Activated CD4-positive, CD25-positive, alpha-beta regulatory T cell treated with anti-CD3 and anti-CD28 coated beads, Interleukin-2, amount 50 U/mL, for 24 hours (primary cell): ENCODE results near the gene TAX1BP3.
A peak's percentile ranks its signal among the peaks of the same experiment; 100 is the strongest.

Experiments
- ATAC-seq, 2 donors: fragments of 150-1000 bp; cut with Tn5 transposase; one replicate each; pipeline ENCODE4 v1.10.0; 2021; ENCODE audit warnings: mild to moderate bottlenecking in 1 of 2, moderate library complexity in 1 of 2

The TAX1BP3 gene

DNA sequence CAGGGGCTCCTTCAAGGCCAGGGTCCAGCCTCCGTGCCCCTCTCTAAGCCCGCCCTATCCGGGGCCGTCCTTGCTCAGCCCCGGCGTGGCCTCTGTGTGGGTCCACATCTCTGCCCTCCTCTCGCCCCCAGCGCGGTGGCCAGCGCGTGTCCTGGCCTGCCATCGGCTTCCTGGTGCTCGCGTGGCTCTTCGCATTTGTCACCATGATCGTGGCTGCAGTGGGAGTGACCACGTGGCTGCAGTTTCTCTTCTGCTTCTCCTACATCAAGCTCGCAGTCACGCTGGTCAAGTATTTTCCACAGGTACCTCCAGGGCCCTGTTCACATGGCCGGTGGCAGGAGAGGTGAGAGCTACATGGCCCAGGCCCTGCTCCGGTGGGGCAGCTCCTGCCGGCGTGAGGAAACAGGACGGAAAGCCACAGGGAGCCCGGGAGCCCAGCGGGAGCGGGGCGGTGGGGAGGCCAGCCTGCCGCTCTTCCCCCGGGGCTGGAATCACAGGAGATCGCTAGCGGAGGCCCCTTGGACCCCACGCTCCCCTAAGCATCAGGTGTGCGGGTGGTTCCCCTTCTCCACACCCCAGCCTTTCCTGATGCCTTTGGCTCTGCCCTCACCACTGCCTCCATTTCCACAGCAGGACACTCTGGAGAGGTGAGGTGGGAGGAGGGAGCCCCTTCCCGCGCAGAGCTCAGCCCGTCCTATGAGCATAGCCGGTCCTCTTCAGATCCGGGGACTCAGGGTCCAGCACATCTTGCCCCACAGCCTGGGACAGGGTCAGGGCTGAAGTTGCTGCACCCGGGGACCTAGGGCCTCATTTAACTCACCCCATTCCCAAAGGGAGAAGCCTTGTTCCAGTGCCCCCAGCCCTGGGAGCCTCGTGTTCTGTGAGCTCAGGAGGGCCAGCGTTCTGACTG, 10.2 kb downstream of the TAX1BP3 start:
- no peak for ATAC-seq

- no peak for ATAC-seq
Measured at GRCh38 chr17:3657588-3657869, 10.8 kb downstream of the TAX1BP3 start.

- ATAC-seq, result peak in 1 of 2 donors; percentile 9
Measured at GRCh38 chr17:3656755-3657587, 11.4 kb downstream of the TAX1BP3 start.

- ATAC-seq, result no peak
Measured at GRCh38 chr17:3656353-3656752, 12.0 kb downstream of the TAX1BP3 start.

GRCh38 chr17:3655766-3656165, 12.6 kb downstream of the TAX1BP3 start:
- no peak for ATAC-seq

DNA sequence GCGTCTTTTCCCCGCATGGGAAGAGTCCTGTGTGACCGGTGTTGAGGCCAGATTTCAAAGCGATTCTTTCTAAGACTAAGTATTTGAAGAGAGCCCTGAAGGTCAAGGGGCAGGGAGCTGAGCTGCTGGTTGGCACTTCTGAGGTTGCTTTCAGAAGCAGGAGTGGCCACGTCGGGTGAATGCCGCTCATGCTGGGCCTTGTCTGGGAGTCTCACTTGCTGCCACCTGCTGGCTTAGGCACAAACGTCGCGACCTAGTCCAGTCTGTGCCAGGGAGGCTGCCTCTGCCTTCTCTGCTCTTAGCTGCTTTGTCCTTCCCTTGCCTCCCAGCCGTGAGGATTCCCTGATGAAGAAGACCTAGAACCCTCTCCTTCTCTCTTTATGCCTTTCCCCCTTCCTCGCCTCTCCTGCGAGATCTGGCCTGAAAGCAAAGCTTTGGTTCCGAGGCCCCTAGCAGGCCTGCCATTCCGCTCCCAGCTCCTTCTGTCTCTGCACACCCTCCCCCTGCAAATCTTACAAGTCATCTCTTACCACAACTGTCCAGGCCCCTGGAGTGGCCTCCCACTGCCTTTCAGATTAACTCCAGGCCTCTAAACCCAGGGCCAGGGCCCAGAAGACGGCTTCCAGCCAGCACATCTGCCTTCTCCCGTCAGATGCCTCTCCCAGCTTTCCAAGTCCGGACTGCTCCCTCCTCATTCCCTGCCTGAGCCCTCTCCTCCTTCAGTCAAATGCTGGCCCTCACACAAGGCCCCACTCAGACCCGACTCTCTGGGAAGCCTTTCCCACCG, 20.4 kb downstream of the TAX1BP3 start:
- ATAC-seq, result peak; percentile 62 to 63

DNA sequence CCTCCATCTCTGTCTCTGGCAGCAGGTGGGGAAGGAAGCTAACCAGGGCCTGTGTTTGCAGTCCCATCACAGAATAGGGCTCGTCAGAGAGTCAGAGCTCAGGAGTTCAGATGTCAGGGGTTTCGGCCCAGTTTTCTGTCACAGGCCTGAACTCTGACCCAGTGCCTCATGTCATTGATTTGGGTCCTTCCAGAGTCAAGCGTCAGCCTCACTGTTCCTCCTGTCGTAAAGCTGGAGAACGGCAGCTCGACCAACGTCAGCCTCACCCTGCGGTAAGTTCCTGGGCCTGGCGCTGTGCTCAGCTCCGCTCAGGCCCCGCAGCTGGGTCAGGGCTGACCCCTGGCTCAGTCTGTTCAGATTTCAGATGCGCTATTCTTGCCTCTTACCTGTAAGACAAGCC, 21.1 kb downstream of the TAX1BP3 start:
- no peak for ATAC-seq

DNA sequence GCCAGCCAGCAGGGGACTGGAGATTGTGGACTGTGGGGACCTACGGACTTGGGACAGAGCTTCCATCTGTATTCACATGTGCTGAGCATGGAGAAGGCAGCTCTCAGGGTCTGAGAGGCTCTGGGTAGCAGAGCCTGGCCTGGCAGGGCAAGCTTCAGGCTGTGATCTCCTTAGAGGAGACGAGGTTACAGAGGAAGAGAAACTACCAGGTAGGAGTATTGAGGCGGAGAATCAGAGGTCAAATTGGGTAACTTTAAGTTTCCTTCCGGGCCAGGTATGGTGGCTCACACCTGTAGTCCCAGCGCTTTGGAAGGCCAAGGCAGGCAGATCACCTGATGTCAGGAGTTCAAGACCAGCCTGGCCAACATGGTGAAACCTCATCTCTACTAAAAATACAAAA, 23.1 kb downstream of the TAX1BP3 start:
- ATAC-seq, result no peak

DNA sequence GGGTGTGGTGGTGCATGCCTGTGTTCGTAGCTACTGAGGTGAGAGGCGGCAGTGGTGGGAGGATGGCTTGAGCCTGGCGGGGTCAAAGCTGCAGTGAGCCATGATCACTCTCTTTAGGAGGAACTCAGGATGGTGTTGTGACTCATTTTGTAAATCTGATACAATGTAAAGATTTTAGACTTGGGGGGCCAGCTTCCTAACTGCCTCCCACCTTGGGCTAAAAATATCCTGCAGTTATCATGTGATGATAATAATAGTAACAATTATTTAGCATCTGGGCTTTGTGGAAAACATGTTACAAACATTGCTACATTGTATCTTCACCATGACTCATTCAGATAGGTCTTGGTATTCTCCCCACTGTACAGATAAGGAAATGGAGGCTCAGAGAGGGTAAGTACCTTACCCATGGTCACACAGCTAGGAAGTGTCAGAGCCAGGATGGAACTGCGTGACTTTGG, 24.5 kb downstream of the TAX1BP3 start:
- ATAC-seq, result peak; percentile 36 to 54

DNA sequence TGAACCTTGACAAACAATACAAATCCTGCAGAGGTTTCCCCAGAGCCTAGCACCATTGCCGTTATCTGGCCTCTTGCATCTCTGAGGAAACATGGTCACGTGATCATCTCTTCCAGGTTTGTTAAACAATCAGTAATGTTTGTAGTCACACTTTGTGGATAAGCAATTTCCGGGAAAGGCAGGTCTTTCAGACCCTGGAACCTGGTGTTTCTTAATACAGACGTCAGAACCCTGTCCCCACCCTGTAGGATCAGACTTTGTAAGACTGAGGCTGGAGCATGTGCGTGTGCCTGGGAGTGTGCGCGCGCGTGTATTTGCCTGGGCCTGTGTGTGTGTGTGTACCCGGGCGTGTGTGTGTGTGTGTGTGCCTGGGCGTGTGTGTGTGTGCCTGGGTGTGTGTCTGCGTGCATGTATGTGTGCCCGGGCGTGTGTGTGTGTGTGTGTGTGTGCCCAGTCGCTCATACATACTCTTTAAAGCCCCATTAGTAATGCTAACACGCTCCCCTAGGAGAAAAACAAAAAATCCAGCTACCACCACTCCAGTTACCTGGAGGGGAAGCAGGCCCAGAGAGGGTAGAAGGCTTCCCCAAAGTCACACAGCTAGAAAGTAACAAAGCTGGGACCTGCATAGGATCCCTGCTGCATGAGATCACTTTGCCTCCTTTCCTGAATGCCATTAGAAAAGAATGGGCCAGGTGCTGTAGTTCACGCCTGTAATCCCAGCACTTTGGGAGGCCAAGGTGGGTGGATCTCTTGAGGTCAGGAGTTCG, 26.5 kb downstream of the TAX1BP3 start:
- ATAC-seq, result no peak

- no peak for ATAC-seq
Measured at GRCh38 chr17:3641014-3641413, 27.4 kb downstream of the TAX1BP3 start.

- peak; percentile 15 to 25 for ATAC-seq
Measured at GRCh38 chr17:3639981-3640596, 28.3 kb downstream of the TAX1BP3 start.

- ATAC-seq, result no peak
Measured at GRCh38 chr17:3636908-3637373, 31.4 kb downstream of the TAX1BP3 start.

GRCh38 chr17:3636154-3636907, 32.0 kb downstream of the TAX1BP3 start, which contains the start of the genes CTNS and SHPK:
Gene CTNS (plus strand): TSS chr17:3636760. CDS start chr17:3640207, 3,447 bp downstream.
Gene SHPK (minus strand): TSS chr17:3636250. CDS start chr17:3636219, 31 bp downstream.
- ATAC-seq, result peak; percentile 96 to 97

DNA sequence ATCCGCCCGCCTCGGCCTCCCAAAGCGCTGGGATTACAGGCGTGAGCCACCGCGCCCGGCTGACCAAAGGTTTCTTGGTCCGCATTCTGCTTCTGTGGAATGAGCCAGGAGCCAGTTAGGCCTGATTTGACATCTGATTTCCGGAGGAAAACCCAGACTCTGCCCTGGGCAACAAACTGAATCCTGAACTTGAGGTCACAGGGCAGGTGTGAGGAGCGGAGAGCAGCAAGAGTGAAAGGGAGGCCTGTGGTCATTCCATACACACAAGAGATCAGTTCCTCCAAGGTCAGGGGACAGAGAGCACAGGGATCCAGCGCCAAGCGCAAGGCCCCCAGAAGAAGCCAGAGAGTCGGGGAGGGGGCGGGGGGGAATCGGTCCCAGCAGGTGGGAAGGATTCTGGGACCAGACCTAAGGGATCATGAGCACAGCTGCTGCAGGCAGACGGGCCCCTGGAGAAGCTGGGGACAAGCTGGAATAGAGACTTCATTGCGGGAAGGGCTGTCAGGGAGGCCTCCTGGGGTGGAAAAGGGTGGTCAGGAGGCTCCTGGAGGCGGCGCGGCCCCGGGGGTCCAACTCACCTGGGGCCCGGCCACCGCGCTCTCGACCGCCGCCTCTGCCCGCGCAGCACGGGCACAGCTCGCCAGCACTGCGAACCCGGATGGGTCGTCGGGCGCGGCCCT, 32.8 kb downstream of the TAX1BP3 start:
- peak in 1 of 2 donors; percentile 15 for ATAC-seq

DNA sequence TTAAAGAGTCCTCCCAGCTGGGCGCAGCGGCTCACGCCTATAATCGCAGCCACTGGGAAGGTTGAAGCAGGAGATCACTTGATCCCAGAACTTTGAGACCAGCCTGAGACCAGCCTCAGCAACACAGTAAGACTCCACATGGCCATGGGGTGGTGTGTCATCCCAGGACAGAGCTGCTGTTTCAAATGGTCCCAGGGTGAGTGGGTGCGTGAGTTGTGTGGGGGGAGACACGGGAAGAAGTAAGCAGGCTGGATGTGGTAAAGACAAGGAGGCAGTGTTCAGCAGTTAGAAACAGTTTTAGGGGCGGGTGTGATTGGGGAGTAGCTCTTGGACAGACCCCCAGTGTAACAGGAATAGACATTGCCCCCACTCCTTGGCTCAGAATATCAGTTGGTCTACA, 36.1 kb downstream of the TAX1BP3 start:
- no peak for ATAC-seq

DNA sequence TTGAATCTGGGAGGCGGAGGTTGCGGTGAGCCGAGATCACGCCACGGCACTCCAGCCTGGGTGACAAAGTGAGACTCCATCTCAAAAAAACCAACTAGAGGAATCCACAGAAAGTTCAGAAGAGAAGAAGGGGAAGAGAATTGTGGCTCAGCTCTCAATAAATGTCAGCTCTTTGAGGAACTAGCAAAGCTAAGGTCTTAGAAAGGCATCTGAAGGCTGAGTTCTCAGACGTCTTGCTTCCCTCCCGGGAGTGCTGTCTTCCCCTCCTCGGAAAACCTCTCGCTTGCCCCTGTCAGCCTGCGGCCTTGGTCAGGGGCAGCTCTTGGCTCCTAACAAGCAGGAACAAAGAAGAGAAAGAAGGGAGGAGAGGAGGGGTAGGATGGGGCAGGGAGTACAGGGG, 37.6 kb downstream of the TAX1BP3 start:
- no peak for ATAC-seq

- no peak for ATAC-seq
Measured at GRCh38 chr17:3627769-3628167, 40.6 kb downstream of the TAX1BP3 start.

- ATAC-seq, result no peak
Measured at GRCh38 chr17:3626831-3627768, 41.3 kb downstream of the TAX1BP3 start.
